H9 (cell line): Measurements from ENCODE around the gene NPHP4. TPM values are rescaled to one million over a fixed set of nuclear protein-coding genes. Genes with fewer than 3 reads are reported as not detected.

Experiments
- DNase-seq: peaks from one replicate; pipeline ENCODE4 v3.0.0-alpha.2; 2017
- H2AFZ ChIP-seq: one replicate; pipeline ENCODE4 v1.6.1; 2013; ENCODE audit warnings: mild to moderate bottlenecking, low read length, control low read depth, moderate library complexity
- H2AK5ac ChIP-seq: 2 replicates; pipeline ENCODE4 v1.6.1; 2013; ENCODE audit warnings: low read length, control low read depth, mixed read lengths; ENCODE audit not compliant: insufficient read length
- H2BK120ac ChIP-seq: one replicate; pipeline ENCODE4 v1.6.1; 2013; ENCODE audit warnings: low read depth, mild to moderate bottlenecking, low read length, control low read depth, inconsistent platforms; ENCODE audit not compliant: poor library complexity, severe bottlenecking
- H2BK12ac ChIP-seq: 2 replicates; pipeline ENCODE4 v1.6.1; 2013; ENCODE audit warnings: low read length, control low read depth, mixed read lengths, low read depth; ENCODE audit not compliant: insufficient read length
- H2BK15ac ChIP-seq: 2 replicates; pipeline ENCODE4 v1.6.1; 2013; ENCODE audit warnings: low read depth, low read length, control low read depth
- H2BK20ac ChIP-seq: one replicate; pipeline ENCODE4 v1.6.1; 2013; ENCODE audit warnings: low read depth, mild to moderate bottlenecking, low read length, control low read depth, inconsistent platforms; ENCODE audit not compliant: poor library complexity, severe bottlenecking
- H2BK5ac ChIP-seq: 2 replicates; pipeline ENCODE4 v1.6.1; 2013; ENCODE audit warnings: low read length, control low read depth, mixed read lengths; ENCODE audit not compliant: insufficient read length
- H3K14ac ChIP-seq: 2 replicates; pipeline ENCODE4 v1.6.1; 2013; ENCODE audit warnings: low read length, control low read depth; ENCODE audit not compliant: insufficient read depth
- H3K18ac ChIP-seq: 2 replicates; pipeline ENCODE4 v1.6.1; 2013; ENCODE audit warnings: low read depth, mild to moderate bottlenecking, mixed read lengths, low read length, control low read depth; ENCODE audit not compliant: insufficient read length
- H3K23ac ChIP-seq: 2 replicates; pipeline ENCODE4 v1.6.1; 2013; ENCODE audit warnings: low read length, control low read depth, mixed read lengths, low read depth; ENCODE audit not compliant: insufficient read length
- H3K23me2 ChIP-seq: 2 replicates; pipeline ENCODE4 v1.6.1; 2013; ENCODE audit warnings: low read depth, mild to moderate bottlenecking, mixed read lengths, low read length, control low read depth; ENCODE audit not compliant: insufficient read length, poor library complexity, severe bottlenecking
- H3K27ac ChIP-seq: 2 replicates; pipeline ENCODE4 v1.5.1; 2013; ENCODE audit warnings: low read length, control low read depth, mixed read lengths, low read depth; ENCODE audit not compliant: insufficient read length
- H3K27me3 ChIP-seq: 2 replicates; pipeline ENCODE4 v1.6.1; 2013; ENCODE audit warnings: low read length, control low read depth, inconsistent platforms; ENCODE audit not compliant: insufficient read depth
- H3K4ac ChIP-seq: 2 replicates; pipeline ENCODE4 v1.6.1; 2013; ENCODE audit warnings: low read depth, mild to moderate bottlenecking, control low read depth, inconsistent platforms, low read length, moderate library complexity
- H3K4me1 ChIP-seq: 2 replicates; pipeline ENCODE4 v1.6.1; 2013; ENCODE audit warnings: low read length, control low read depth, inconsistent platforms; ENCODE audit not compliant: insufficient read depth
- H3K4me2 ChIP-seq: 2 replicates; pipeline ENCODE4 v1.6.1; 2013; ENCODE audit warnings: low read length, control low read depth, mixed read lengths; ENCODE audit not compliant: insufficient read length, insufficient read depth
- H3K56ac ChIP-seq: 2 replicates; pipeline ENCODE4 v1.6.1; 2013; ENCODE audit warnings: low read depth, mild to moderate bottlenecking, mixed read lengths, low read length, control low read depth; ENCODE audit not compliant: insufficient read length
- H3K79me1 ChIP-seq: 2 replicates; pipeline ENCODE4 v1.6.1; 2013; ENCODE audit warnings: low read depth, mild to moderate bottlenecking, moderate library complexity, low read length, control low read depth, inconsistent platforms; ENCODE audit not compliant: insufficient read depth, poor library complexity, severe bottlenecking
- H3K79me2 ChIP-seq: 2 replicates; pipeline ENCODE4 v1.6.1; 2013; ENCODE audit warnings: low read length, control low read depth, inconsistent platforms; ENCODE audit not compliant: insufficient read depth
- H3K9ac ChIP-seq: 2 replicates; pipeline ENCODE4 v1.6.1; 2013; ENCODE audit warnings: low read length, control low read depth, mixed read lengths; ENCODE audit not compliant: insufficient read length; ENCODE audit errors: extremely low read depth
- H3K9me3 ChIP-seq: one replicate; pipeline ENCODE4 v1.6.1; 2013; ENCODE audit warnings: low read depth, low read length, inconsistent platforms; ENCODE audit not compliant: control insufficient read depth
- H3T11ph ChIP-seq: one replicate; pipeline ENCODE4 v1.6.1; 2013; ENCODE audit warnings: mild to moderate bottlenecking, low read length, control low read depth, inconsistent platforms
- H4K20me1 ChIP-seq: one replicate; pipeline ENCODE4 v1.6.1; 2013; ENCODE audit not compliant: control insufficient read depth, insufficient read length, insufficient read depth
- H4K5ac ChIP-seq: 2 replicates; pipeline ENCODE4 v1.6.1; 2013; ENCODE audit warnings: low read depth, mild to moderate bottlenecking, mixed read lengths, low read length, control low read depth; ENCODE audit not compliant: insufficient read length
- H4K8ac ChIP-seq: replicated peaks from 2 replicates; pipeline ENCODE4 v1.6.1; 2013; ENCODE audit warnings: low read length, control low read depth, mixed read lengths, low read depth; ENCODE audit not compliant: insufficient read length
- H4K91ac ChIP-seq: 2 replicates; pipeline ENCODE4 v1.6.1; 2013; ENCODE audit warnings: low read depth, mild to moderate bottlenecking, moderate library complexity, mixed read lengths, low read length, control low read depth; ENCODE audit not compliant: insufficient read length
- H3K27ac Mint-ChIP-seq, 3 experiments: 2 replicates in 2 of 3; 3 replicates in 1 of 3; pipeline ENCODE4 v1.8.0; 2020 to 2021; ENCODE audit warnings: mixed read lengths in 3 of 3, mild to moderate bottlenecking in 1 of 3, moderate library complexity in 1 of 3
- H3K27me3 Mint-ChIP-seq: 2 replicates; pipeline ENCODE4 v1.8.0; 2021; ENCODE audit warnings: low read depth, mild to moderate bottlenecking, moderate library complexity, mixed read lengths
- H3K36me3 Mint-ChIP-seq, 3 experiments: 2 replicates in 2 of 3; 3 replicates in 1 of 3; pipeline ENCODE4 v1.8.0; 2020 to 2021; ENCODE audit warnings: low read depth in 3 of 3, mixed read lengths in 3 of 3; ENCODE audit not compliant: insufficient read depth in 1 of 3
- H3K4me1 Mint-ChIP-seq, 2 experiments: 2 replicates each; pipeline ENCODE4 v1.8.0; 2020; ENCODE audit warnings: mixed read lengths in 2 of 2
- H3K4me3 Mint-ChIP-seq, 2 experiments: 2 replicates in 1 of 2; 3 replicates in 1 of 2; pipeline ENCODE4 v1.8.0; 2020 to 2021; ENCODE audit warnings: mild to moderate bottlenecking in 2 of 2, mixed read lengths in 2 of 2, moderate library complexity in 1 of 2
- H3K9me3 Mint-ChIP-seq, 2 experiments: 2 replicates in 1 of 2; 3 replicates in 1 of 2; pipeline ENCODE4 v1.8.0; 2020; ENCODE audit warnings: mild to moderate bottlenecking in 2 of 2, mixed read lengths in 2 of 2, moderate library complexity in 1 of 2
- CTCF ChIP-seq: fragments of 200-600 bp; sonication (generic); conservative IDR thresholded peaks from 3 replicates; pipeline ENCODE4 v1.8.0; 2021; ENCODE audit warnings: antibody characterized with exemption, mild to moderate bottlenecking
- WGBS: extraction: QIAGEN DNeasy Blood & Tissue Kit; methylation state at CpG from one replicate; pipeline ENCODE4 v1.1.7; 2013; ENCODE audit warnings: missing lambda C conversion rate, low lambda C conversion rate, mixed read lengths; ENCODE audit not compliant: insufficient read length; ENCODE audit errors: extremely low coverage; 5-methylcytosine and 5-hydroxymethylcytosine counted together
- total RNA-seq: library from RNA; stranded (reverse); gene quantifications from 2 replicates; pipeline ENCODE4 v1.2.1, GENCODE V29; 2021

Gene NPHP4
- total RNA-seq, 1 experiment from 2014 or later: 17.6 TPM

DNA sequence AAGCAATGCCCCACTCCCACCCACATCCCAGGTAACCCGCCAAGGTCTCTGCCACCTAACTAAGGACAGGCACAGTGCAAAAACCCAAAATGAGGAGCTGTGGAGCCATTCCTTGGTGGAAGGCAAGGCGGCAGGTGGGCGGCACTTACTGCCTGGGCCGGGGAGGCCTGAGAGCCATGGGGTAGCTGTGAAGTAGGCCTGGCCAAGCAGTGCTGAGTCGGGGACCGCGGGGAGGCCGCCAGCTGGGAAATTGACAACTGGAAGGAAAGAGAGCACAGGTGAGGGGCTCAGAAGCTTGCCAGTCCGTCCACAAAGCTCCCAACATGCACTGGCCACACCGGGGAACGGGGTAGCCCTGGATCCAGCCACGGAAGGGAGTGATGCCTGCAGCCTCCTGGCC is 85.3 kb downstream of the NPHP4 start:
- Histone ChIP-seq H2BK20ac (no peak overlapping the region), H3K14ac (no peak overlapping the region; the same call in 1 of the 2 replicates), H3K79me1 (no peaks in the 10 kb centered on the region), H3K56ac (no peak overlapping the region), H2BK120ac (no peak overlapping the region), H4K91ac (no peak overlapping the region), H3K27ac (no peak overlapping the region), H4K5ac (no peak overlapping the region), H3K9me3 (no peaks in the 10 kb centered on the region), H3K23ac (no peak overlapping the region), H2BK5ac (no peak overlapping the region), H2BK15ac (no peak overlapping the region), H4K20me1 (no peaks in the 10 kb centered on the region), H3T11ph (no peak overlapping the region), H3K9ac (no peak overlapping the region), H4K8ac (no peak overlapping the region), H3K79me2 (no peaks in the 10 kb centered on the region), H3K4me1 (peaks cover under 1% of the 10 kb centered on the region; the same call in 1 of the 2 replicates), H2AK5ac (no peak overlapping the region), H3K4ac (no peak overlapping the region), H3K4me2 (no peak overlapping the region), H3K23me2 (no peaks in the 10 kb centered on the region), H2BK12ac (no peak overlapping the region), H3K27me3 (no peaks in the 10 kb centered on the region), H2AFZ (no peak overlapping the region), H3K18ac (no peak overlapping the region)
- Mint-ChIP-seq H3K36me3 (peaks cover 0 to 12% (median 8%) of the 10 kb centered on the region in 3 experiments; a peak in 5 of 7 replicates), H3K9me3 (no peaks in the 10 kb centered on the region), H3K27me3 (no peaks in the 10 kb centered on the region), H3K27ac (no peak overlapping the region), H3K4me3 (no peak overlapping the region), H3K4me1 (peaks cover 11 to 14% of the 10 kb centered on the region in 2 experiments)
- TF ChIP-seq CTCF: no peak
- no CpG with 5 or more reads among the region's 12 CpGs for WGBS
- peak; percentile 10 for DNase-seq
